Measurements from ENCODE around the gene RGS19.

RGS19 gene

DNA sequence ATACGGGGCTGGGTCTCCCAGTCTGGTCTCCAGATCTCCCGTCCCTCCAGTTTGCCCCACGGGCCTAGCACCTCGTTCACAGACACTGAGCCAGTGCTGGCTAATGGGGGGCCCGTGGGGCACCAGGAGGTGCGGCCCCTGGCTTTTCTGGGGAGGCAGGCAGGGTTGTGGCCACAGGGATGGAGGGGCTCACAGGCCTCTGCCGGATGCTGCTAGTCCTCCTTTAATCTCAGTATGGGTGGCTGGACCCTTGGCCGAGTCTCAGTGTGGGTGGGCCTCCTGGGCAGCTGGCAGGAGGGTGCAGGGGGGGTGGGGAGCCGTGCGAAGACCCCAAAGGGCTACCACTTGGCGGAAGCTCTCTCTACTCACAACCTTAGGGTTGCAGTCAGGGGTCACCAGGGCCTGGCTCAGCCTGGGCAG is 28.3 kb downstream of the RGS19 start:
- no peak for TF ChIP-seq TARDBP (IDR thresholded peaks at IDR 0.05)
- TF ChIP-seq SP1 (IDR thresholded peaks at IDR 0.05): no peak
- TF ChIP-seq, protein P1, sequence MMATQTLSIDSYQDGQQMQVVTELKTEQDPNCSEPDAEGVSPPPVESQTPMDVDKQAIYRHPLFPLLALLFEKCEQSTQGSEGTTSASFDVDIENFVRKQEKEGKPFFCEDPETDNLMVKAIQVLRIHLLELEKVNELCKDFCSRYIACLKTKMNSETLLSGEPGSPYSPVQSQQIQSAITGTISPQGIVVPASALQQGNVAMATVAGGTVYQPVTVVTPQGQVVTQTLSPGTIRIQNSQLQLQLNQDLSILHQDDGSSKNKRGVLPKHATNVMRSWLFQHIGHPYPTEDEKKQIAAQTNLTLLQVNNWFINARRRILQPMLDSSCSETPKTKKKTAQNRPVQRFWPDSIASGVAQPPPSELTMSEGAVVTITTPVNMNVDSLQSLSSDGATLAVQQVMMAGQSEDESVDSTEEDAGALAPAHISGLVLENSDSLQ (IDR thresholded peaks at IDR 0.05): no peak
- TF ChIP-seq CTBP1 (IDR thresholded peaks at IDR 0.05; ENCODE audit: borderline replicate concordance): no peak
- CTCF ChIA-PET: interaction anchor here (0.9 kb wide), 1 partner anchor 9 kb away, joined by 3 read pairs; no protein-coding TSS in a partner anchor
- no peak for DNase-seq (ENCODE audit: extremely low spot score)
- POLR2A ChIA-PET: interaction anchor here (1.3 kb wide), 1 partner anchor 12 kb away, joined by 8 read pairs; the partner anchor contains the start of gene TCEA2

DNA sequence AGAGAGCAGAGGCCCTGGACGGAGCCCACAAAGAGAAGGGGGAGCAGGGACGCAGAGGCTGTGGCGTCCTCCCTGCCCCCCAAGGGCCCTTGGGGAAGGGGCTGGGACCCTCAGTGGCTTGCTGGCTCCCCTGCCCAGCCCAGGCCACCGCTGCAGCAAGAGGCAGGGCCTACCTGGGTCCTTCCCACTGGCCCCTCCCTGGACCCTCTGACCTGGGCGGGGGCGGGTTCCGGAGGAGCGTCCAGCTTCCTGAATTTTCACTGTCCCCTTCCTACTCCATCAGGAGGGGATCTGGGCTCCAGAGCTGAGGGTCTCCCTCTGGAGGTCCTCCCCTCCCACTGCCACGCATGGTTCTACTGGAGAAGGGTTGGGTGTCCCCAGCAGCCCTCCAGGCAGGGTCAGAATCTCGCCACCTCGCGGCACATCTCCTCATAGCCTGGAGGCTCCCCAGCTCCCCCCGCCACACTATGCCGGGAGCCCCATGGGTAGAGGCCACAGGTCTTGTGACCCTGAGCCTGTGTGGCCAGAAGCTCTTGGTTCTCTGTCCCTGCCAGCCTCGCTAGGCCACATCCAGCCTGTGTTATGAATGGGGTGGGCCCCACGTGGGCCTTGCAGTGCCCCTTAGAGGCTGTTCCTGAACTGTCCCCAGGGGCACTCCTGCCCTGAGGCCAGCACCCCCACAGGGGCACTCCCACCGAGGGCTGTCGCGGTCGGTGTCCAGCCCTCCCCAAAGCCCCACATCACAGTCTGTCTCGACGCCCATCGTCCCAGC is 28.9 kb downstream of the RGS19 start:
- POLR2A ChIA-PET: interaction anchor here (1.3 kb wide), 1 partner anchor 12 kb away, joined by 8 read pairs; the partner anchor contains the start of gene TCEA2

DNA sequence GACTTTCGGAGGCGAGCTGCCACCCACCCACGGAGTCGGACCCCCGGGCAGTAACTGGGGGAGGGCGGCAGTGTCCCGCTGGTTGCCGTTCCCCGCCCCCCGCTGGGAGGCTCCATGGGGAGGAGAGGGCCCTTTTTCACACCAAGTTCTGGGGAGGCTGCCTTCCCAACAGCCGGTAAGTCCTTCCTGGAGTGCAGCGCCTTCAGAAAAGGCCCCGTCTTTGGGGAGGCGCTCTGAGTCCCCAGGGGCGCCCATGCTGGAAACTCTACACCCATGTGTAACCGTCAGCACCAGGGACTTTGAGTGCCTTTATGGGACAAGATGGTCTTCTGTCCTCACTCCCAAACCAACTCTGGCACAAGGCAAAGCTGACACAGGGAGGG is 29.4 kb downstream of the RGS19 start:
- DNase-seq (ENCODE audit: extremely low spot score): no peak
- CTCF ChIA-PET: no interaction called here
- TF ChIP-seq SP1 (IDR thresholded peaks at IDR 0.05) (no peak), BHLHE40 (IDR thresholded peaks at IDR 0.05; ENCODE audit: borderline replicate concordance) (no peak), FOXA1 (IDR thresholded peaks at IDR 0.05) (no peak), ZNF384 (IDR thresholded peaks at IDR 0.05) (no peak), SUZ12 (IDR thresholded peaks at IDR 0.05) (no peak), TARDBP (IDR thresholded peaks at IDR 0.05) (no peak), ARNT (IDR thresholded peaks at IDR 0.05) (no peak), LEF1 (IDR thresholded peaks at IDR 0.05; ENCODE audit: borderline replicate concordance) (no peak), L3MBTL2 (conservative IDR thresholded peaks at IDR 0.05) (no peak), HDGF (IDR thresholded peaks at IDR 0.05; ENCODE audit: borderline replicate concordance) (no peak), NFRKB (IDR thresholded peaks at IDR 0.05) (no peak), FOXK2 (IDR thresholded peaks at IDR 0.05) (no peak), FOXM1 (IDR thresholded peaks at IDR 0.05; ENCODE audit: borderline replicate concordance) (no peak), CTBP1 (IDR thresholded peaks at IDR 0.05; ENCODE audit: borderline replicate concordance) (no peak), ELF4 (IDR thresholded peaks at IDR 0.05) (no peak)
- TF ChIP-seq, protein P1 (IDR thresholded peaks at IDR 0.05): no peak
- POLR2A ChIA-PET: interaction anchor here (1.3 kb wide), 1 partner anchor 13 kb away, joined by 8 read pairs; the partner anchor contains the start of gene TCEA2

More for the DNA sequence above, 28.9 kb downstream of the RGS19 start:
- TF ChIP-seq SUZ12 (IDR thresholded peaks at IDR 0.05) (no peak), NFRKB (IDR thresholded peaks at IDR 0.05) (no peak), FOXM1 (IDR thresholded peaks at IDR 0.05; ENCODE audit: borderline replicate concordance) (no peak), LEF1 (IDR thresholded peaks at IDR 0.05; ENCODE audit: borderline replicate concordance) (no peak), BHLHE40 (IDR thresholded peaks at IDR 0.05; ENCODE audit: borderline replicate concordance) (no peak), FOXK2 (IDR thresholded peaks at IDR 0.05) (no peak), FOXA1 (IDR thresholded peaks at IDR 0.05) (no peak), L3MBTL2 (conservative IDR thresholded peaks at IDR 0.05) (no peak)
- TF ChIP-seq, protein P1 (IDR thresholded peaks at IDR 0.05): no peak
- no peak for DNase-seq (ENCODE audit: extremely low spot score)
- CTCF ChIA-PET: interaction anchor here (0.9 kb wide), 1 partner anchor 10 kb away, joined by 3 read pairs; no protein-coding TSS in a partner anchor

DNA sequence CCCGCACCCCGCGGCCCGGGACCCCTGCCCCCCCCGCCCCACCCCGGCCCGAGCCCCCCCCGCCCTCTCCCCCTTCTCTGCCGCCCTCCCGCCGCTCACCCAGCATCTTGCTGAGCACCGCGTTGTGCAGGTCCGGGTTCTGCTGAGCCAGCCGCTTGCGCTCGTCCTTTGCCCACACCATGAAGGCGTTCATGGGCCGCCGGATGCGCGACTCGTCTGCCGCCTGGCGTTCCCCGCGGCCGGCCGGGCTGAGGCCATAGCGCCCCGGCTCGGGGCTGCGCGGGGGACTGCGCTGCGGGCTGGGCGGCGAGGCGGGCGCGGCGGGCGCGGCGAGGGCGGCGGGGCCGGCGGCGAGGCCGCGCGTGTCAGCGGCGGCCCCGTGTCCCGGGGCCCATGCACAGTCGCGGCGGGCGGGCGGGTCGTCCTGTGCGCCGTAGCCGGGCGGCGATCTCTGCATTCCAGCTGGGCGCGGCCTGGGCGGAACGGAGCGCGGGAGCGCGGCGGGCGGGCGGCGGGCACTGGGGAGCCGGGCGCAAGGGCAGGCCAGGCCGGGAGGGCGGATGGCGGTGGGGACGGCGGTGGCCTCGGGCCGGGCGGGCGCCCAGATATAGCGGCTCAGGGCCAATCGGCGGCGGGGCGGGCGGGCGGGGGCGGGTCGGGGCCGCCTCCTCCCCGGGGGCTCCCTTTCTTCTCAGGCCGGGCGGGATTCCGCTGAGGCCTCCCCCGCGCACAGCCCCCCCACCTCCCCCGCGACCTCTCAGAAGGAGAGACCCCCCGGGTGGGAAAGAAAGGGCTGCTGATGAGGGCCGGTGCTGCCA is 30.0 kb downstream of the RGS19 start, which contains the start of gene SOX18:
Gene SOX18 (minus strand): TSS at position 580 of the 818 bp plus-strand sequence. CDS start 123 bp downstream, at position 457.
- POLR2A ChIA-PET: no interaction called here
- DNase-seq (ENCODE audit: extremely low spot score): peak; percentile 56
- CTCF ChIA-PET: no interaction called here
- TF ChIP-seq L3MBTL2 (conservative IDR thresholded peaks at IDR 0.05) (no peak), SP1 (IDR thresholded peaks at IDR 0.05) (no peak), SUZ12 (IDR thresholded peaks at IDR 0.05) (no peak)

DNA sequence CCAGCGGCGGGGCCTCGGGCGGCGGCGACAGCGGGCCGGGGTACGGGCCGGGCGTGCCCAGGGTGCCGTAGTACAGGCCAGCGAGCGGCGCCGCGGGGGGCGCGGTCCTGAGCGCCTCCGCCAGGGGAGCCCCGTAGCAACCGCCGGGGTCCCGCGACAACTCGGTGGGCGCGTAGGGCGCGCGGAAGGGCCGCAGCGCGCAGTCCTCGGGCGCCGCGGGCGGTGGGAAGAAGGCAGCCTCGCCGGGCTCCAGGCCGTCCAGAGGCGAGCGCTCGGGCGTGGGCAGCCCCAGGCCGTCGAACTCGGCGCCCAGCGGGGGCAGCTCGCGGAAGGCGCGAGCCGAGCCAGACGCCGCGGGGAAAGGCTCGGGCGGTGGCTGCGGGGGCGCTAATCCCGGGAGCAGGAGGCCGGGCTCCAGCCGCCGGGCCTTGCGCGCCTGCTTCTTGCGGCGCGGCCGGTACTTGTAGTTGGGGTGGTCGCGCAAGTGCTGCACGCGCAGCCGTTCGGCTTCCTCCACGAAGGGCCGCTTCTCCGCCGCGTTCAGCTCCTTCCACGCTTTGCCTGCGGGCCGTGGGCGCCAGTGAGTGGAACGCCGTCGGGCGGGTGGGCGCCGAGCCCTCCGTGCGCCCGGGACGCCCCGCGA is 30.8 kb downstream of the RGS19 start:
- TF ChIP-seq NFRKB (IDR thresholded peaks at IDR 0.05): no peak
- no peak for TF ChIP-seq BHLHE40 (IDR thresholded peaks at IDR 0.05; ENCODE audit: borderline replicate concordance)
- TF ChIP-seq L3MBTL2 (conservative IDR thresholded peaks at IDR 0.05): no peak
- TF ChIP-seq HDGF (IDR thresholded peaks at IDR 0.05; ENCODE audit: borderline replicate concordance): no peak
- no peak for TF ChIP-seq LEF1 (IDR thresholded peaks at IDR 0.05; ENCODE audit: borderline replicate concordance)
- TF ChIP-seq ELF4 (IDR thresholded peaks at IDR 0.05): no peak
- TF ChIP-seq, protein P1 (IDR thresholded peaks at IDR 0.05): no peak
- TF ChIP-seq FOXA1 (IDR thresholded peaks at IDR 0.05): no peak
- no peak for DNase-seq (ENCODE audit: extremely low spot score)
- POLR2A ChIA-PET: no interaction called here
- CTCF ChIA-PET: no interaction called here

All from HEK293T (cell line).